T follicular helper cell (primary cell): ENCODE results near the gene TRPC1.

Experiments used
- DNase-seq: peaks from one replicate; pipeline ENCODE4 v3.0.0-alpha.2; 2020; ENCODE audit warnings: low read depth

The TRPC1 gene

GRCh38 chr3:142754494-142754893 is 30.7 kb downstream of the TRPC1 start:
- no peak for DNase-seq

DNA sequence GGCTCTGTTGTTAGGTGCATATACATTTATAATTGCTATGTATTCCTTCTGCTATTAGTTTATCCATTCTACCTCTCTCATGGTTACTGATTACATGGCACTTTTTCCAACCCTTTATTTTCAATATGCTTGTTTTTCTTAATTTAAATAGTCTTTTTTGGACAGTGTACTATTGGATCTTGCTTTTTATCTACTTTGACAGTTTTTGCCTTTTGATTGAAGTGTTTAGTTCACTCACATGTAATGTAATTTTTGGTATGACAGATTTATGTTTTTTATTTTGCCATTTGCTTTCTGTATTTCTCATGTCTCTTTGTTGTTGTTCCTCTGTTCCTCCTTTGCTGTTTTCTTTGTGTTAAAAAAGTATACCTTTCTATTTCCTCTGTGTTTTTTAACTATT is 44.5 kb downstream of the TRPC1 start:
- no peak for DNase-seq

- no peak for DNase-seq
Measured at GRCh38 chr3:142777927-142778326, 54.1 kb downstream of the TRPC1 start.

DNA sequence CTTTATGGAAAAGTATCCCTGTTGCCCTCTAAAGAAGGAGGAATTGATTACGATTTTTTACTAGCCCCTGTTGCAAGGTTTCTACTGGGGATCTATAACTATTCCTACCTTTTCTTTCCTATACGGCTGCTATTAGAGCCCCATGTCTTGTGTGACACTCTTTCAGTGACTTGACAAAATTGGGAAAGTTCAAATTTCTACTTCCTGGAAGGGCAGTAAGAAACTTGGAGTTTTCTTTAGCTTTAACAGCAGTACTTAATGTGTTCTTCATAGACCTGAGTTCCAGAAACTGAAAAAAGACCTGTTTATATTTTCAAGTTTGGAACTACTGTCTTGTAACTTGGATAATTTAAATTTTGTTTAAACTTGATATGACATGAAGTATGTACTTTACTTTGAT is 54.7 kb downstream of the TRPC1 start:
- DNase-seq, result no peak

DNA sequence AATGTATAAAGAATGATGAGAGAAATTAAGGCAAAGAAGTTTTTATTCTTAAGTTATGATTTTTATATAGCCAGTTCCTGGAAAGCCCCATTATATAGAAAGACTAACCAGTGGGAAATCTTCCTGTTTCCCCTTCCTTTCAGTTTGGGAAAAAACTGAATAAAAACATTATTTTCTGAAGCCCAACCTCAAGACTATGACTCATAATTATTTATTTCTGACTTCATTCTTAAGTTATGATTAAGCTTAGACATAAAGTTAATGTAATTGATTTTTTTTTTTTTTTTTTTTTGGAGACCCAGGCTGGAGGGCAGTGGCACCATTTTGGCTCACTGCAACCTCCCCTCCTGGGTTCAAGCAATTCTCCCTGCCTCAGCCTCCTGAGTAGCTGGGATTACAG is 55.8 kb downstream of the TRPC1 start:
- no peak for DNase-seq

DNA sequence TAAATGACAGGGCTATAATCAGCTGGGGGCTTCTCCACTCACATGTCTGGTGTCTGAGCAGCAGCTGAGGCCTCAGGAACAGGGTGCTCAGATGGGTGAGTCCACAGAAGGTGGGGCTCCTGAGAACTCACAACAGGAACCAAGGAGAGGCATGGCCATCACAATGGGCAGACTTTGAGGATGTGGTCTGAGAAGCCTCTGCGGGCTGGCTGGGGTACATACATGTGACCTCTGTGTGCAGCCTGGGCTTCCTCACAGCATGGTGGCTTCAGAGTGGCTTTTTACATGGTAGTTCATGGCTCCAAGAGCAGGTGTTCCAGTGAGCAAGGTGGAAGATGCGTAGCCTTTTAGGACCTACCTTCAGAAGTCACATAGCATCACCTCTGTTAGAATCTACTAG is 58.8 kb downstream of the TRPC1 start:
- no peak for DNase-seq

DNA sequence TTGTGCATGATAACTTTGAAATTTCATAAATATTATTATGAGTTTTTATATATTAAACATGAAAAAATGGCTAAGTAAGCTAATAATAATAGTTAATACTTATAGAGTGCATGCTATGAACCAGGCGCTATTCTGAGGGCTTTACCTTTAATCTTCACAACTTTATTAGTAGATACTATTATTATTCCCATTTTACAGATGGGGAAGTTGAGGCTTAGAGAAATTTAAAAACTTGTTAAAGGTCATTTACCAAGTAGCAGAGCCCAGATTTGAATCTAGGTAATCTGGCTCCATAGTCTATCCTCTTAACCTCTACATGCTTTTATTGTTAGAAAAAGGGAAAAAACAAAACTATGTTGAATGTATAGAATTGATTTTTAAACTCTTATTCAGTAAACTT is 60.4 kb downstream of the TRPC1 start:
- DNase-seq, result no peak

GRCh38 chr3:142785996-142786395 is 62.2 kb downstream of the TRPC1 start:
- DNase-seq, result no peak

GRCh38 chr3:142787719-142788118 is 63.9 kb downstream of the TRPC1 start:
- DNase-seq, result no peak

- DNase-seq, result no peak
Measured at GRCh38 chr3:142794508-142794907, 70.7 kb downstream of the TRPC1 start.

- DNase-seq, result no peak
Measured at GRCh38 chr3:142795332-142795731, 71.5 kb downstream of the TRPC1 start.

GRCh38 chr3:142796823-142797222 is 73.0 kb downstream of the TRPC1 start:
- DNase-seq, result no peak

- no peak for DNase-seq
Measured at GRCh38 chr3:142801746-142802145, 77.9 kb downstream of the TRPC1 start.

DNA sequence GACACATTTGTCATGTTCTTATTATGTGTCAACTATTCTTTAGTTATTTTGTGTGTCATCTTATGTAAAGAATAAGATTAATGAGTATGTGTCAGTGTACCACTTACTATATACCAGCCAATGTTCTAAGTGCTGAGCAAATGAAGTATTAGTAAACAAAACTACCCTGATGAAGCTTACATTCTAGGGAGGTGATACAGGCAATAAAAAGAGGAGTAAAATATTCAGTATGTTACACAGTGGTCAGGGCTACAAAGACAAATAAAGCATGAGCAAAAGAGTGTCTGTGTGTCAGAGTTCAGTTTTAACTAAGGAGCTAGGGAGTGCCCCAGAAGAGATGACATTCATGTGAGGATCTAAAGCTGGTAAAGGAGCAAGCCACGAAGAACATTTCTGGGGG is 79.1 kb downstream of the TRPC1 start:
- no peak for DNase-seq

- no peak for DNase-seq
Measured at GRCh38 chr3:142808103-142808917, 84.5 kb downstream of the TRPC1 start.

- DNase-seq, result no peak
Measured at GRCh38 chr3:142809259-142809658, 85.4 kb downstream of the TRPC1 start.

GRCh38 chr3:142815803-142816202 is 92.0 kb downstream of the TRPC1 start:
- DNase-seq, result no peak

GRCh38 chr3:142817356-142817755 is 93.5 kb downstream of the TRPC1 start:
- no peak for DNase-seq

GRCh38 chr3:142817897-142818296 is 94.1 kb downstream of the TRPC1 start:
- no peak for DNase-seq

- DNase-seq, result no peak
Measured at GRCh38 chr3:142818651-142819050, 94.8 kb downstream of the TRPC1 start.

- DNase-seq, result no peak
Measured at GRCh38 chr3:142819179-142819578, 95.3 kb downstream of the TRPC1 start.

DNA sequence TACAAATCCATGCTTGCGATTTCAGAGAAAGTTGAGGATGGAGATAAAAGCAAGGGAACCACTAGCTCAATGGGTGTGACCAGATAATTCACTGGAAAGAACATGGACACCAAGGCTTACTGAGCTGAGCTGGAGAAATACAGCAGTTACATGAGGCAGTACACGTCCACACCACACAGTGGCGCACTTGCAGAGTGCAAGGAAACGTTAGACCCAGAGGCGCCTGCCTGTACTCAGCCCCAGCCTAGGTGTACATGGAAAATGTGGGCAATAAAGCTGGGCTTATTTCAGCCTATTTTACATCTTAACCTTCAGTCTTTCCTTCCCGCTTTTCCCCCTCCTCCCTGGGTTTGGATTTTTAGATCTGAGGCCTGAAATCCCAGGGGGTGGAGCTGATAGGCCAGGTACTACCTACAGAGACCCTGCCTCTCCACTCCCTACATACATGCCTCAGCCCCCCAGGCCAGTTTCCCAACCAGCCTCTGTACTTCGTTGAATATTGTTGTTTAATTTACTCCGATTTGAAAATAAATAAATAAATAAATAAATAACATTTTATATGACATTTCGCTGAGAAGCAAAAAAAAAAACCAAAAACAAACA is 105.0 kb downstream of the TRPC1 start:
- DNase-seq, result peak; percentile 38

GRCh38 chr3:142837526-142837925 is 113.7 kb downstream of the TRPC1 start:
- DNase-seq, result no peak

DNA sequence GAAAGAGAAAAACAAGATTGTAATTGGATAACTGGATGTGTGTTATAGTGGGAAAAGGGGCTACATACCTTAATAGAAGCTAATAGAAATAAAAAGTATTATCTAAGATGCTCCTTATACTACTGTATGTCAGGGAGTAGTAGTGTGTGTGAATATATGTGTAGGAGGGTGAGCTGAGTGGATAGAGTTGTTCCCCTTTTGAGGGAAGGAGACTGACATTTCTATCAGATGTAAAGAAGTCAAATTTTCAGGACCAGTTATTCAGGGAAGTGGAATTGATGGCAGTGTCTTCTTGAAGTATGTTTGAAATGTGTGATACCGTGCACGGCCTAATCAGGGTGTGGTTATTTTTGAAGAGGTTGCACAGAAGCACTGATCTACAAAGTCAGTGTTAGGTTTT is 116.0 kb downstream of the TRPC1 start:
- no peak for DNase-seq
